SU-DHL-6 (cell line): Measurements from ENCODE around the gene STARD9.
A peak's percentile ranks its signal among the peaks of the same experiment; 100 is the strongest.
"Not testable (repeated sequence)": the region's sequence is repeated elsewhere in the genome, so short reads cannot be mapped to it uniquely, and the experiment has no call there.

Experiments
- H2AFZ ChIP-seq: fragments of 200-600 bp; sonication (generic); 2 replicates; pipeline ENCODE4 v1.6.1; 2014; ENCODE audit warnings: low read depth, mild to moderate bottlenecking, moderate library complexity, mixed read lengths, antibody characterized with exemption, low read length; ENCODE audit not compliant: severe bottlenecking
- H3F3A ChIP-seq: fragments of 200-600 bp; shearing (Covaris generic); 2 replicates; pipeline ENCODE4 v1.6.0; 2016; ENCODE audit warnings: antibody characterized with exemption, mild to moderate bottlenecking; ENCODE audit not compliant: insufficient read depth
- H3K27ac ChIP-seq: fragments of 200-600 bp; sonication (generic); 2 replicates; pipeline ENCODE4 v1.5.1; 2016; ENCODE audit warnings: low read depth, mild to moderate bottlenecking, low read length, moderate library complexity, mixed read lengths
- H3K27me3 ChIP-seq: fragments of 200-600 bp; sonication (generic), shearing (Covaris generic); 2 replicates; pipeline ENCODE4 v1.6.0; 2014; ENCODE audit warnings: mild to moderate bottlenecking, low read length
- H3K36me3 ChIP-seq: fragments of 200-600 bp; sonication (generic); 2 replicates; pipeline ENCODE4 v1.6.1; 2014; ENCODE audit warnings: mild to moderate bottlenecking, low read length, mixed read lengths
- H3K4me2 ChIP-seq: fragments of 300-600, 200-600 bp; shearing (Covaris generic), sonication (generic); 2 replicates; pipeline ENCODE4 v1.6.0; 2014; ENCODE audit warnings: low read length, low read depth, mild to moderate bottlenecking; ENCODE audit not compliant: poor library complexity, severe bottlenecking
- H3K4me3 ChIP-seq: fragments of 200-600 bp; sonication (generic); 2 replicates; pipeline ENCODE4 v1.5.1; 2014; ENCODE audit warnings: antibody characterized with exemption, low read length, mild to moderate bottlenecking, mixed read lengths; ENCODE audit not compliant: insufficient read depth, poor library complexity, severe bottlenecking
- H3K79me2 ChIP-seq: fragments of 200-600 bp; sonication (generic); 2 replicates; pipeline ENCODE4 v1.6.1; 2014; ENCODE audit warnings: mild to moderate bottlenecking, low read length, moderate library complexity; ENCODE audit not compliant: insufficient read depth
- H3K9ac ChIP-seq: fragments of 200-600 bp; sonication (generic); 2 replicates; pipeline ENCODE4 v1.7.0; 2014; ENCODE audit warnings: mild to moderate bottlenecking, low read length
- H3K9me2 ChIP-seq: fragments of 200-600 bp; sonication (generic); replicated peaks from 2 replicates; pipeline ENCODE4 v1.6.1; 2014; ENCODE audit warnings: low read length; ENCODE audit not compliant: insufficient read depth
- H3K9me3 ChIP-seq: fragments of 200-600 bp; sonication (generic); 2 replicates; pipeline ENCODE4 v1.6.1; 2014; ENCODE audit warnings: low read length, mixed read lengths; ENCODE audit not compliant: insufficient read depth
- H4K20me1 ChIP-seq: fragments of 200-600 bp; sonication (generic); 2 replicates; pipeline ENCODE4 v1.6.1; 2014; ENCODE audit warnings: low read depth, mild to moderate bottlenecking, antibody characterized with exemption, low read length, moderate library complexity, mixed read lengths
- CTCF ChIP-seq: fragments of 200-600 bp; sonication (generic); IDR thresholded peaks from one replicate; pipeline ENCODE4 v1.5.1; 2017; ENCODE audit warnings: antibody characterized with exemption, mild to moderate bottlenecking, low read length, moderate library complexity; ENCODE audit not compliant: insufficient read depth, poor library complexity, severe bottlenecking
- EZH2phosphoT487 ChIP-seq: fragments of 200-600 bp; sonication (generic), shearing (Covaris generic); conservative IDR thresholded peaks from 2 replicates; pipeline ENCODE4 v1.6.1; 2018; ENCODE audit warnings: mild to moderate bottlenecking, antibody characterized with exemption, low read length, moderate library complexity, mixed read lengths

Gene STARD9

GRCh38 chr15:42549032-42549491 lies 26.3 kb upstream of the STARD9 start:
- Histone ChIP-seq H3K79me2 (peaks cover 71% of the 10 kb centered on the region), H3K36me3 (peaks cover 7% of the 10 kb centered on the region)

DNA sequence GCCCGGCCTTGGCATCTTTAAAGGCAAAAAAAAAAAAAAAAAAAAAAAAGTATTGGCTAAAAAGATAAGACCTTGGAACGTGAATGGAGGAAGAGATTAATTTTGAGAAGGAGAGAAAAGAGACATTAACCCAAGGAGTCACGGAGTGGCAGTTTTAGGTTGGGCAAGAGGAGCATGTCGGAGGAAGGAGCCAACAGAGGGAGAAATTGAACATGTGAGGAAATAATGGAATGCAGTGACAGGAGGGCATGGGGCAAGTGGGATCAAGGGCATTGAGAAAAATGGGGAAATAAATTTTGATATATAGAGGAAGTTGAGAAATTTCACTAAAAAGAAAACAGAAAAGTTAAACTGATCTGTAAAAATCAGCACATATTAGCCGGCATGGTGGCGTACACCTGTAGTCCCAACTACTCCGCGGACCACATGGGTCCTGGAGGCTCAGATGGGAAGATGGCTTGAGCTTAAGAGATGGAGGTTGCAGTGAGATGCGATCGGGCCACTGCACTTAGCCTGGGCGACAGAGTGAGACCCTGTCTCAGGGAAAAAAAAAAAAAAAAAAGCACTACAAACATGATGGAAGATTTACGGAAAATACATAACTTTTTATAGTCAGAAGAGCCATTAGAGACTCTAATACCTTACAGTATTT lies 25.5 kb upstream of the STARD9 start:
- H3K9me2 ChIP-seq = no peaks in the 10 kb centered on the region
- no peaks in the 10 kb centered on the region; the same call in 1 of the 2 replicates for H4K20me1 ChIP-seq
- no peaks in the 10 kb centered on the region for H3K27me3 ChIP-seq
- H3K27ac ChIP-seq = peak overlapping the region; percentile 32; the same call in 1 of the 2 replicates
- peak overlapping the region; percentile 92 for H3K9ac ChIP-seq
- TF ChIP-seq CTCF (no peak), EZH2phosphoT487 (no peak)
- peaks cover 6% of the 10 kb centered on the region for H3K36me3 ChIP-seq
- H3F3A ChIP-seq = 0 out of 2 replicates have a peak, but pooled peaks cover 3% of the 10 kb centered on the region
- peak overlapping the region; percentile 79 for H3K4me2 ChIP-seq
- no peaks in the 10 kb centered on the region for H3K9me3 ChIP-seq
- peaks cover 79% of the 10 kb centered on the region for H3K79me2 ChIP-seq
- peak overlapping the region; percentile 80 for H3K4me3 ChIP-seq
- H2AFZ ChIP-seq = no peak overlapping the region

More at GRCh38 chr15:42549032-42549491, 26.3 kb upstream of the STARD9 start:
- H3K9me2 ChIP-seq = no peaks in the 10 kb centered on the region
- peak overlapping the region; percentile 80 for H3K4me3 ChIP-seq
- peak overlapping the region; percentile 79 for H3K4me2 ChIP-seq
- no peaks in the 10 kb centered on the region; the same call in 1 of the 2 replicates for H4K20me1 ChIP-seq
- H3K27me3 ChIP-seq = no peaks in the 10 kb centered on the region
- 0 out of 2 replicates have a peak, but pooled peaks cover 3% of the 10 kb centered on the region for H3F3A ChIP-seq
- no peak for TF ChIP-seq CTCF
- peak overlapping the region; percentile 92 for H3K9ac ChIP-seq
- peak overlapping the region; percentile 87 for H2AFZ ChIP-seq
- H3K9me3 ChIP-seq = no peaks in the 10 kb centered on the region
- H3K27ac ChIP-seq = peak overlapping the region; percentile 51

DNA sequence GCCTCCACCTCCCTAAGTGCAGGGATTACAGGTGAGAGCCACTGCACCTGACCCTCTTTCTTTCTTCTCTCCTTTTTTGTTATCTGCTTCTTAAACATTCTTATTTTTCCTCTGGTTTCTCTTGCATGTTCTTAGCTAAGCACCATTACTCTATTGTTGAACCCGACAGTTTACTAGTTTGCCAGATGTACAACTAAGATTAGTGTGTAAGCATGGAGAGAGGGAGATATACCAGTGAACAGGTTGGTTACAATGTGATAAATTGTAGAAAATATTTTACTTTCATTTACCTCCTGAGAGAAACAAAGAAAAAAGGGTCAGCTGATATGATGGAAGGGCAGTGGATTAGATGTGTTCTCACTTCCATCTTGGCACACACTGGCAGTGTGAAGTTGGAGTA lies 21.9 kb upstream of the STARD9 start:
- H3K4me2 ChIP-seq = no peak overlapping the region
- peaks cover 19% of the 10 kb centered on the region for H3K36me3 ChIP-seq
- no peak for TF ChIP-seq CTCF
- TF ChIP-seq EZH2phosphoT487 = no peak

GRCh38 chr15:42556550-42557207 lies 18.7 kb upstream of the STARD9 start:
- not testable (repeated sequence) for H3K9me3 ChIP-seq, H3K4me2 ChIP-seq, H3K9ac ChIP-seq, H3K27me3 ChIP-seq, H4K20me1 ChIP-seq, H3K27ac ChIP-seq, H3K4me3 ChIP-seq, H3F3A ChIP-seq, H2AFZ ChIP-seq, H3K9me2 ChIP-seq
- peaks cover 66% of the 10 kb centered on the region for H3K79me2 ChIP-seq
- H3K36me3 ChIP-seq = peaks cover 39% of the 10 kb centered on the region

More for the DNA sequence above, 21.9 kb upstream of the STARD9 start:
- Histone ChIP-seq H2AFZ (no peak overlapping the region), H3K9me3 (no peaks in the 10 kb centered on the region), H3K27me3 (no peaks in the 10 kb centered on the region), H3F3A (0 out of 2 replicates have a peak, but pooled peaks cover 5% of the 10 kb centered on the region), H3K27ac (no peak overlapping the region), H3K4me3 (no peak overlapping the region), H4K20me1 (peaks cover 4% of the 10 kb centered on the region), H3K79me2 (peaks cover 88% of the 10 kb centered on the region), H3K9me2 (no peaks in the 10 kb centered on the region), H3K9ac (no peak overlapping the region)
